GM19238 (cell line): ENCODE data around the gene CDH5.

Experiments used
- DNase-seq: peaks from one replicate; pipeline ENCODE4 v3.0.0; 2011; ENCODE audit warnings: low spot score; ENCODE audit not compliant: insufficient read length

Gene CDH5

DNA sequence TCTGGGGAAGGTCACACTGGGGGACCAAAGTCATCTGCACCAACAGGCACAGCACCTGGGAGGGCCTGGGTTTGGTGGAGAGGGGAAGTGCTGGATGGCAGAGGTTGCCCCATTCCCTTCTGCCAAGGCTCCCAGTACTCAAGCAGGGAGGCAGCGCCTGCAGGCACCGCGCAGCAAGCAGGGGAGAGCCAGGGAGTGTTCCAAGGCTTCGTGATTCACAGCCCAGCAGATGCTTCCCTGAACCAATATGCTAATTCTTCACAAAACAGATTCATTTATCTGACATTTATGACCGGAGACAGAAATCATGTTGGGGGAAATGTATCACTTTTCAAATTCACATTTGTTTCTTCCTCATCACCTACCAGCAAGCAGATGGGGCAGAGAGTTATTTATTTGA, 13.4 kb upstream of the CDH5 start:
- DNase-seq, result no peak

GRCh38 chr16:66354034-66354909, 12.2 kb upstream of the CDH5 start:
- no peak for DNase-seq

GRCh38 chr16:66355526-66355925, 11.0 kb upstream of the CDH5 start:
- DNase-seq, result no peak

DNA sequence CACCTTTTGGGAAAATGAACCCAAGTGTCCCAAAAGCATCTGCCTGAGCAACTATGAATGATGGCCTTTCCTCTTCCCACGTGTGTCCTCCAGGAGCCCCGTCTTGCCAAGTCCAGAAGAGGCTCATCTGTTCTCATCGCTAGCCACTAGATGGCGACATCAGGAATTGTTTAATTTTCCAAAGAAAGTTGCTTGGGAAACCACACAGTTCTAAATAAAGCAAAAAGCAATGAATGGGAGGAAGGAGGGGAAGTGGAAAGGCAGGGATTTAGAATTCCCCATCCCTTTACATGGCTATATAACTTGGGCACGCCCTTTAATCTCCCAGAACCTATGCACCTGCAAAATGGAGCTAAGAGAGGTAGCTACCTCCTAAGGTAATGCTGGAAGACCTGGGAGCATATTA, 9.0 kb upstream of the CDH5 start:
- DNase-seq, result peak; percentile 30

DNA sequence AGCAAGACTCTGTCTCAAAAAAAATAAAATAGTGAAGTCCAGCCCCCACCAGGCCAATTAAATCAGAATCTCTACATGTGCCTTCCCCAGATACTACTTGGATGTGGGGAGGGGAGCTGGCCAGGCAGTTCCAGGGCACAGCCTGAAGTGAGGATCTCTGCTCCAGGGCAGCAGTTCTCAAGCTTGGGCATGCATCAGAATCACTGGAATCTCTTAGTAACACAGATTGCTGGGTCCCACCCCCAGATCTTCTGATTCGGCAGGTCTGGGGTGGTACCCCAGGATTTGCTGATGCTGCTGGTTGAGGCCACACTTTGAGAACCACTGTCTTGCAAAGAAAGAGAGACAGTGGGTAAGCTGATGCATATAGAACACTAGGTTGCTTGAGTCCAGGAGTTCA, 8.3 kb upstream of the CDH5 start:
- DNase-seq, result no peak

- no peak for DNase-seq
Measured at GRCh38 chr16:66359012-66359411, 7.5 kb upstream of the CDH5 start.

- no peak for DNase-seq
Measured at GRCh38 chr16:66359811-66360608, 6.5 kb upstream of the CDH5 start.

DNA sequence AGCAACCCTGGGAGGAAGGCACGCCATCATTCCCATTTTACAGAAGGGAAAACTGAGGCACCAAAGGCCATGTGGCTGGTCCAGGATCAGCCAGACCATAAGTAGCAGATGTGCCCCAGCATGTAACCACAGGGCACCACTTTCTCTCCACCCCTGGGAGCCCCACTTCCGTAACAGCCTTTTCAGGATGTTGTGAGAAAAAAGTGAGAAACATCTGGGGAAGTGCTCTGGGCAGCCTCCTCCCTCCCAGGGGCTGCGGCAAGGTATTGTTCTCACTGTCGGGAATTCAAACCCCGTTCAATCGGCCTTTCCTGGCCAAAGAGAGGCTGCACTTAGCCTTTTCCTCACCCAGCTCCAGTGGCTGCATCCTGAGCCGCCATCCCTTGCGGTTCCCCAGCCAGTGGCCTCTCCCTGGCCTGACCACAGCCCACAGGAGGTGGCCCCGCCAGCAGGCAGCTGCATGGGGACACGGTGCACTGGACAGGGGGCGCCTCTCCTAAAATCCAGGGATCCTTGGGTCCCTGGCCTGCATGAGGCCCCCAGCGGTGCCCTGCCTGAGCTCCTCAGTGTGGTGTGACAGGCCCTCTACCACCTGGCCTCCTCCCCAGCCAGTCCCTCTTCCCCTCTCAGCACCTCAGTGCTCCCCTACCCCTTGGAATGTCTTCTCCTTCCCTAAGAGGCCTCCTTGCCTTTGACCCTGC, 5.7 kb upstream of the CDH5 start:
- DNase-seq, result no peak

- DNase-seq, result no peak
Measured at GRCh38 chr16:66361604-66362135, 4.8 kb upstream of the CDH5 start.

GRCh38 chr16:66363211-66363777, 3.2 kb upstream of the CDH5 start:
- no peak for DNase-seq

DNA sequence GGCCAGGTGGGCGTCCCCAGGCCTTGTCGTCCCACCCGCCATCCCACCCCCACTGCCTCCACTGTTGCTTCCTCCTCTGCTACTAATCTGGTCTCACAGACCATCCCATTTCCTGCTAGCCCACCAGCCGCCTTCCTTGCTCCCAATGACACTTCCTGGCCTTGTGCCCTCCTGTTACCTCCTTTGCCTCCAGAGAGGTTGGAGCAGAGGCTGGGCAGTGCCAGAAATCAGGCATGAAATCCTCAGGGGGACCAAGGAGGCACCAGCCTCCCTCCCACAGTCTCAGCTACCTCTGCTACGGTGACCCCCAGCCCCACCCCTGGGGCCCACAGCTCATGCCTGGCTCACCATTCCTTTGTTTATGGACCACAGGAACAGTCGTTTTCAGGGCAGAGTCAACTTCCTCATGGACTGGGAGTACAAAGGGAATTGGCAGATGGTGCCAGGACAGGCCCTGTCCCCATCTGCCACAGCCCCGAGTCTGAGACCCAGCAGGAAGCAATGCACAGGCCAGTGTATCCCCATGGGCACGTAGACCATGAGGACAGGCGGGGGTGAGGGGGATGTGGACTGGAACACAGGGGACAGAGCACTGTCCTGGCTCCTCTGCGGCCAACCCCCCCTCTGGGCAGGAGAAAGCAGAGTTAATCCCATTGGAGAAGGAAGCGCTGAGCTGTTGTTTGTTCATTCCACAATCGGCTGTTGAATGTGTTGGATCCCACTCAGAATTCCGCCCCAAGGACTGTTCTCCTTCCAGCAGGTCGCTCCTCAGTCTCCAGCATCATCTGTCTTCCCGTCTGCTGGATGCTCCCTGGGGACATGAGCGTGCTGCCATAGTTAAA, 2.2 kb upstream of the CDH5 start:
- DNase-seq, result no peak

DNA sequence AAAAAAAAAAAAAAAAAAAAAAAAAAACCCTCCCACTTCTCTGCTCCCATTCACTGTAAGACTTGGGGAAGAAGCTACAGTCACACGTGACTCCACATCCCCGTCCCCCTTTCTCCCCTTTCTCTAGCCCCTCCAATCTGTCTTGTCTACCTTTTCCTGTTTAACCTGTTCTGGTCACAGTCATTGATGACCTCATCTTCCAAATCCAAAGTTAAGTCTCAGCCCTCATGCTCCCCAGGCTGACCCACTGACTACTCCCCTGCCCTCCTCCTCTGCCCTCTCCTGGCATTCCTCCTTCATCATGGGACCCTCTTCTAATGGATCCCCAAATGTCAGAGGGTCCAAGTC, 1.6 kb upstream of the CDH5 start:
- no peak for DNase-seq

DNA sequence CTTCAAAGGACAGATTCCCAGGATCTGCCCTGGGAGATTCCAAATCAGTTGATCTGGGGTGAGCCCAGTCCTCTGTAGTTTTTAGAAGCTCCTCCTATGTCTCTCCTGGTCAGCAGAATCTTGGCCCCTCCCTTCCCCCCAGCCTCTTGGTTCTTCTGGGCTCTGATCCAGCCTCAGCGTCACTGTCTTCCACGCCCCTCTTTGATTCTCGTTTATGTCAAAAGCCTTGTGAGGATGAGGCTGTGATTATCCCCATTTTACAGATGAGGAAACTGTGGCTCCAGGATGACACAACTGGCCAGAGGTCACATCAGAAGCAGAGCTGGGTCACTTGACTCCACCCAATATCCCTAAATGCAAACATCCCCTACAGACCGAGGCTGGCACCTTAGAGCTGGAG, 840 bp upstream of the CDH5 start:
- DNase-seq, result no peak

- DNase-seq, result no peak
Measured at GRCh38 chr16:66367968-66368891, 1.7 kb downstream of the CDH5 start.

GRCh38 chr16:66369055-66369592, 2.6 kb downstream of the CDH5 start:
- DNase-seq, result no peak

DNA sequence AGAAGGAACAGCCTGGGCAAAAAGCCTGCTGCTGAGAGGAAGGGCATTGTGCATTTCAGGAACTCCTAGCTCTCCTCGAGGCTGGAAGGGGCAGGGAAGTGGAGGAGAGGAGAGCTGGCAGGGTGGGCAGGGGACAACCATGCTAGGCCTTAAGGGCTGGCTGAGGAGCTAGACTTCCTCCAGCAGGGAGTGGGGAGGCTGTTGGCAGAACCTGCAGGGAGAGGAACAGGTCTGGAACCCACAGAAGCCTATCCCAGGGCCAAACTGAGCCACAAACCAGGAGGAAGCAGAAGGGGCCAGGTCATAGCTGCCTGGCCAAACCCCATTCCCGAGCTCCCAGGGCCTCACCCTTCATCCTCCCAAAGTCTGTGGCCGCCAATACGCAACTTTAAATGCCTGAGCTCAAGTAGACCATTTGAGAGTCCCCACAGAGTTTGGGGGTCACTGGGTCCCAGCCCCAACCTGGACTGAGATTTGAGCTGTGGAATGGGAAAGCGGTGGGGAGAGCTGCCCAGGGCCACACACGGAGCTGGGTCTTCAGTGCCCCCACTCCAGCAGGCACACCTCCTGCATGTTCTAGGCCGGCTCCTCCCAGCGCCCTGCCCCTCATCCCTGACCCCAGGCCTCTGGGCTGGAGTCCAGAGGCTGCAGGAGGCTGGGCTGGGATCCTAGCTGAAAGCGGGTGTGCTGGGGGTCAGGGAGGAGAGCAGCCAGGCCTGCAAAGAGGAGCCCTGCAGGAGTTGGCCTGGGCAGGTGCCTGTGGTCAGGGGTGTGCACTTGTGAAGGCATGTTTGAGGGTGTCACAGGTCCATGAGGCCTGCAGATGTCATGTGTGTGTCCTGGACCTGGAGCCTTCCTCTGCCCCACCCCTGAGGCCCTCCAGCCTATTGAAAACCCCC, 4.5 kb downstream of the CDH5 start:
- no peak for DNase-seq

- DNase-seq, result no peak
Measured at GRCh38 chr16:66372078-66372897, 5.8 kb downstream of the CDH5 start.

- no peak for DNase-seq
Measured at GRCh38 chr16:66372898-66373155, 6.3 kb downstream of the CDH5 start.
